ENCODE data around the gene ANKRD6.

- TF ChIP-seq EZH2 (IDR thresholded peaks at IDR 0.05; ENCODE audit: borderline replicate concordance) (no peak), CTCF (IDR thresholded peaks at IDR 0.05; ENCODE audit: poor library complexity) (no peak), EZH2phosphoT487 (IDR thresholded peaks at IDR 0.05; ENCODE audit: low read depth, severe bottlenecking, unreplicated experiment) (no peak)
Measured at GRCh38 chr6:89509777-89510281, 76.9 kb downstream of the ANKRD6 start.
